ENCODE results near the gene ATP10A.
"Not testable (repeated sequence)": the region's sequence is repeated elsewhere in the genome, so short reads cannot be mapped to it uniquely, and the experiment has no call there.

The ATP10A gene

DNA sequence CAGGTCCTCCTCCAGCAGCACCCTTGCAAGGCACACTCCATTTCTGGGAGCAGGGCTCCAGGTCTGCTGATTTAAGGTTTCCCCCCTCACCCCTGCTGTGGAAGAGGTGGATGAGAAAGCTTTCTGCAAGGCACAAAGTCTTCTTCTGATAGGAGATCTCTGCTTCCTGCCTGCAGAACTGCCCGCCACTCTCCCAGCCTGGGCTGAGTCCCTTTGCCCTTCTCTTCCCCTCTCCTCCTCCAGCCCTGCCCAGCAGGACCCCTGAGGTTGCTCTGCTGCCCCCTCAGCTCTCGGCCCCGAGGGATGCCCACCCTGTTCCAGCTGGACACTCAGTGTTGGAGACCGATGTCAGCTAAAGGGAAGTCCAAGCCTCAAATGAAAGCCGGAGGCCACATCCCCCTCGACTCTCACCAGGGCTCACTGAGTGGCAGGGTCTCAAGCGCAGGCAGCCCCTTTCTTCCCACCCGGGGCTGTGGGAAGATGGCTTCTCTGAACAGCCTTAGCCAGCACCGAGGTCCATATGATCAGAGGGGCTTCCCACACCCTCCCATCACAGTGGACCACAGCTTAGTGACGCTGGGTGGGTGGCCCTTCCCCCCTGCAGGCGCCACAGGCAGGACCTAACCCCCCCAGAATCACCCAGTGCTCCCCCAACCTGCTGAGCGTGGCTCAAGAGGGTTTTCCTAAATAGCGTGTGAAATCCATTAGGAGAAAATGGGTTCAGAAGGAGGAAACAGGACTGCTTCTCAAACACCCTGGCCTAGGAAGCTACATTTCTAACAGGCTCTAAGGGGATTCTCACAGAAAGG, 4.0 kb downstream of the ATP10A start:
- no peak for DNase-seq

DNA sequence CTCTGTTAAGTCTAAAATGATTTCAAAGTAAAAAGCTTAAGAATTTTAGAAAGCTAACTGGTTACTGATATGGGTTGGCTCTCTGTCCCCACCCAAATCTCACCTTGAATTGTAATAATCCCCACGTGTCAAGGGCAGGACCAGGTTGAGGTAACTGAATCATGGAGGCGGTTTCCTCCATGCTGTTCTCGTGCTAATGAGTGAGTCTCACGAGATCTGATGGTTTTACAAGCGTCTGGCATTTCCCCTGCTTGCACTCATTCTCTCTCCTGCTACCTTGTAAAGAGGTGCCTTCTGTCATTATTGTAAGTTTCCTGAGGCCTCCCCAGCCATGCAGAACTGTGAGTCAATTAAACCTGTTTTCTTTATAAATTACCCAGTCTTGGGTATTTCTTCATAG, 7.1 kb downstream of the ATP10A start:
- DNase-seq, result not testable (repeated sequence)

DNA sequence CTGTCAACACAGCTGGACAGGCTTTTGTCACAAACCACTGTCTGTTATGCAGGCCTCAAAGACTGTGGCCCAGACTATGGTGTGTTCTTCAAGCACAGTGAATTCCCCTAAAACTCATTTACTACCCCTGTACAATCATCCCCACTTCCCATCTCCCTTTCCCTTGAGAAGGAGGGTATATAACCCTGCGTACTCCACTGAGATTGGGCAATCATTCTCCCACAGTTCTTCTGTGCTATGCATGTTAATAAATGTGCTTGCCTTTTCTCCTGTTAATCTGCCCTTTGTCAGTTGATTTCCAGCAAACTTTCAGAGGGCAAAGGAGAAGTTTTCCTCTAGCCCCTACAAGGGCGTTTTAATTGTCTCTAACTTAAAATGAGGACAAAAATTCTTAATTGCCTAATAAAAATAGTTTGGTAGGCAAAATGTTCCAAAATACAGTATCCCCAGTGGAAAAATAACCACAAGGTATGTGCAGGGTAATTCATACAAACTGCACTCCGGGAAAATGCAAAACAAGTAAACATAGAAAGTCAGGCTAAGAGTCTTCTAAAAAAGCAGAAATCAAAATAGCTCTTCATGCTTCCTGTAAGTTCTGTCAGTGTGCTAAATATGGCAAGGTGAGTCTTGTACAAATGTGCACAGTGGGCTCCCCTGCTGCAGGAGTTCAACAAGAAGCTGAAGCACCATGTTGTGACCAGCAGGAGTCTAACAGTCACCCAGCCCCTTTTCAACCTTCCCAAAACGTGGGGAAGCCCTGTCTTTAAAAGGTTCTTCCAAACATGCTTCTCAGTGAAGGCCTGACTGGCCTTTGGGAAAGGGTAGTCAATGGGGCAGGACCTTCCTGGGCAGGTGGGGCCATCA, 10.2 kb downstream of the ATP10A start:
- DNase-seq, result no peak

DNA sequence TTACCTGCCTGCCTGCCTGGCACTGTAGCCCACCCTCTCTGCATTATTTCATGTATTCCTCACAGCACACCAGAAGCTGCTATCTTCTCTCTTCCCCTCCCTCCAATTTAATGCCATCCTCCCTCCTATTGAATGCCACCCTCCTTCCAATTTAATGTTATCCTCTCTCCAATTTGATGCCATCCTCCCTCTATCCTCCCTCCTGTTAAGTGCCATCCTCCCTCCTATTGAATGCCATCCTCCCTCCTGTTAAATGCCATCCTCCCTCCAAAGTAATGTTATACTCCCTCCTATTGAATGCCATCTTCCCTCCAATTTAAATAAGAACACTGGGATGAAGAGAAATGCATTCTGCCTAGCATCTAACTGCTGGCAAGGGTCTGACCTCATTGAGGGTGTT, 11.1 kb downstream of the ATP10A start:
- DNase-seq, result no peak

DNA sequence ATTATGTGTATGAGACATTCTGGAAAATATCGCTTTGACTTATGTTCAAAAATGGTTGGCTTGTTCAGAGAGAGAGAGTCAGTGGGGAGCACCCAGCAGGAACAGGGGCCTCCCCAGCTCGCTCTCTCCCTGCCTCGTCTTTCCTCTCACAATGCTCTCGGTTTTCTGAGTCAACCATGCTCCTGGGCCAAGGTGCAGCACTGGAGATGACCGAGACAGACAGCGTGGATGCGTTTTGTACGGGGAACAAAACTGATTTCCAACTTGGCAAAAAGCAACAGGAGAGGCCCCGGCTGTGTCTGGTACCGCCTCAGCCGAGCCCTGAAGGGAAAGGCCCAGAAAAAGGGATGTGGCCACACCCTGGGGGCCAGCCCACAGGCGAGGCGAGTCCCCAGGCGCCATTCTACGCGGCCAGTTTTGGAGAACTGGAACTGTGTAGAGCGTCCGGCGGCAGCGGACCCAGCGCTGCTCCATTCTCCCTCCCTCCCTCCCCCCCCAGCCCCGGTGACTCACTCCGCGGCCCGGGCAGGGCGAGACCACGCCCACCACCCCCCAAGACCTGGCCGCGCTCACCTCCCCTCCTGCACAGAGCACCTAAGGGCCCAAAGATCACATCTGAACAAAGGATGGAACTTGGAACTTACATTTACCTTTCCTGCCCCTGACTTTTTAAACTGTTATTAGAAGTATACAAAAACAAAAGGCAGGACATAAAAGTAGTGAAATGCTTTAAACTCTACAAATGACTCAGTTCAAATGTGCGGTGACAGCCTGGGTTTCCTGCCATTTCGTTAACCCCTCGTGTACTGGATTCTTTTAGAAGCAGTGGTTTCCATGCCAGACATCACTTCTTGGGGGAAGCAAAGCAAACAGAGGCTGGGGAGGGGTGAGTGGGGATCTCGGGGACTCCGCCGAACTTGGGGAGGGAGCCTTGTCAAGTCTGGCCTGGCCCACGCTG, 12.7 kb downstream of the ATP10A start:
- DNase-seq, result no peak

DNA sequence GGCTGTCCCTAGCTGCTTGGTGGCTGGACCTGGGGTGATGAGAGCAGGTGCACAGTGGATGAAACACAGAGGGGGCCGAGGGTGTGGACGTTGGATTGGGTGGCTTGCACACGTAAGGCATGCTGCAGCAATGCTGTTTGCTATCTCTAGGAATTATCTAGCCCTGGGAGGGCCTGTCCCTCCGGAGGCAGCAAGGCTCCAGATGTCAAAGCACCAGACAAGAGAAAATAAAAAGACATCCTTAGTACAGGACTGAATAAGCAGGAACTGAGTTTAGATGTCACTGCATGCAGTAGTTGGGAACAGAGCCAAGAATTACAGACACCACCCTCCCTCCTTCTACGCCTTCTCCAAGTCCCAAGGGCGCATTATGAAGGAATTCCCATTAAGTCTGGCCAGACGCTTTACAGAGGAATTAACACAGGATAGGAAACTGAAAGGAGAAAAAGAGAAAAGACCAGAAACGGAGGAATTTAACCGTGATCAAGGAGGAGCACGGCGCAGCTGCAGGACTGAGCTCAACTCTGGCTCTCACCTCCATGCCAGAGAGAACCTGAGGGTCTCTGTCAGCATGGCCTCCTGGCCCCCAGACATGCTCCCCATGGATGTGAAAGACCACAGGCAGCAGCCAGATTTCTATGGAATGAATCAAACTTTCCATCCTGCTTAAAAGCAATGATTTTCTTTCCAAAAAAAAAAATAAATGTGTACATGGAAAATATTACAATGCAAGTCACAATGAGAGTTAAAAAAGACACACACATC, 13.8 kb downstream of the ATP10A start:
- no peak for DNase-seq

DNA sequence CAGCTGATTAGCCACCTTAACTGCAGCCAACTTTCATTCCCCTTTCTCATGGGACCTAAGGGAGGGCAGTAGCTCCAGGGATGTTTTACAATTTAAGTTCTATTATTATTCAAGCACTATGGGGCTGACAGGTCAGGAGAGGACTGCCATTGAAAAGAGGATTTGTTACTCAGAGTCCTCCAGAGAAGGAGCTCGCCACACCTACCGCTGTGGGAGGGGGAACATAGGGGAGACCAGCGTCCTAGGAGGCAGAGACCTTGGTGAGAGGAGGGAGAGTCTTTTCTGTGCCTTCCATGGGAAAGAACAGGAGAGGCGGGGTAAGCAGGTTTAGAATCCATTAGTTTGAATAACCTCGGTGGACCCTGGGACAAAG, 14.4 kb downstream of the ATP10A start:
- DNase-seq, result no peak

DNA sequence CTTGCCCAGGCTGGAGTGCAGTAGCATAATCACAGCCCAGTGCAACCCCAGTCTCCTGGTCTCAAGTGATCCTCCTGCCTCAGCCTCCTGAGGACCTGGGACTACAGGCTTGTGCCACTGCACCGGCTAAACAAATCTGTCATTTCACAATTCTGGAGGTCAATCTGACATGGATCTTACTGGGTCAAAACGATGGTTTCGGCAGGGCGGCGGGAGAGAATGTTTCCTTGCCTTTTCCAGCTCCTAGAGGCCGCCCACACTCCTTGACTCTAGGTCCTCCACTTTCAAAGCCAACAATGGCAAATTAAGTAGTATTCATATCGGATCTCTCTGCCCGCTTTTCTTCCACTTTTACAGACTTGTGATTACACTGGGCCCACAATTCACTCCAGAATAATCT, 14.8 kb downstream of the ATP10A start:
- DNase-seq, result no peak

DNA sequence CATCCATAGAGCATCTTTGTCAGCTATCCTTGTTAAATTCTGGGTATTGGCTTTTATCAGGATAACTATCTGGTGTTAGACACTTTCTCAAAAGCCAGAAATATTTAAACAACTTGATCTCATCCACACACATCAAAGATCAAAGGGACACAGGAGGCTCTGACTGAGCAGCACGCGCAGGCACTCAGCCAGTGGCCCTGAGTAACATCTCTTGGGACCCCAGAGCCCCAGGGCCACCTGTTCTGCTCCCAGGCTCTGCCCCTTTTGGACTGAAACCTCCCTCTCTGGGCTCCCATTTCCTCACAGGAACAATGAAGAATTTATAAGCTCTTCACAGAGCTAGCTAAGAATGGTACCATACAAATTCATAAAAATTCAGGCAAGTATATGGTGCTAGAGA, 16.1 kb downstream of the ATP10A start:
- no peak for DNase-seq

DNA sequence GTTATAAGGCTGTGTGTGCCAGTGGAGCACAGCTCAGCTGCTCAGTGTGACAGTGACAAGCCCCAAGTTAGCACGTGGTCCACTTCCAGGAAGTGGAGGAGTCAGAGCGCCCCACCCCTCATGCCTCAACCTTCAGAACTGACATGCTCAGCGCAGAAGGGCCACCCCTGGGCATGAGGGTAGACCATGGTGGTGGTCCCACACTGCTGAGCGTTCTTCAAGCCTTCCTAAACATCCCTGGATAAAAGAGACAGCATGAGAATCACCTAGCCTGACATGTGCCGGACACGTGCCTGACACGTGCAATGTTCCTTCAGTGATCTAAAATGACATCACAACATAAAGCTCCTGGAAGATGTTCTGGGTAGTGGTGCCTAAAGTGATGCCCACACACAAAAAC, 16.8 kb downstream of the ATP10A start:
- DNase-seq, result no peak

DNA sequence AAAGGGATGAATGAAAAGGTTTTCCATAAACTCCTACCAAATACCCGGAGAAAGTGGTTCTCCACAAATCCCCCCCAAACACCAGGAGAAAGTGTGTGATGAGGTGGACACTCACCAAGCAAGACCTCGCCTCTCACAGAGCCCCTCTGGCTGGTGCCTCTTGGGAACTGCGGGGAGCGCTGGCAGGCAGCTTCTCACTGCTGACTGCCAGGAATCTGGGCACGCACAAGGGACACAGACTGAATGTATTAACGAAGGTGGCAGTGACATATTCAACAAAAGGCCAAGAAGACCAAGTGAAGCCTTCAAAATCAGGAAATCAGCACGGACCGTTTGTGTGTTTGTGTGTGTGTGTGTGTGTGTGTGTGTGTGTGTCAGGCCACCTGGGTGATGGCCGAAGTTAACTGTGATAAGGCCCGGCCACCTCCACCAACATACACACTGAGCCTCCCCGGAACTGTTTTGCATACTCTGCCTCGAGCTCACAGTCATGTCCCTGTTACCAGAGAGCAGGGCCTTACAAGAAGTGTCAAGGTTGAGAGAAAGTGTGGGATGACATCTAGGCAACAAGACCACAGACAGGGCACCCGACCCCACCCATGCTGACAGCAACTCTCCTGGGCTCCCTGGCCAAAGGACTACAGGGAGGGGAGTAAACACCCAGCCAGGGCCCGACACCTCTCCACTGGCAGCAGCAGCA, 18.0 kb downstream of the ATP10A start:
- no peak for DNase-seq

DNA sequence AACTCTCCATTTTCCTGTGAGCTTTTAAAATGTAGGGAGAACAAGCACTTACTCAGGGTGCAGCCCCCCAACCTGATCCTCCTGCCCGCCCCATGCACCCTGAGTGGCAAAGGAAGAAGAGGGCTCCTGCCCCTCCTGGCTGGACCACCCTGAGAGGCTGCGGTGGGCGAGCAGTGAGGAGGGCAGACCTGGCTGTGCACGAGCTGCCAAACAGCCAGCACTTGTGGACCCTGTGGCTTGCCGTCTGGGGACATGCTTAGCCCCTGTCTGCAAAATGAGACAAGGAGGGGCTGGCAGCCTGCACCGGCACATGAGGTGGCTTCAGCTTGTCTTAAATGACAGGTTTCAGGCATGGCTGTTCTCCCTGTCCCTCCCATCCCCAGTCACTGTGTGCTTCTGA, 18.6 kb downstream of the ATP10A start:
- no peak for DNase-seq

DNA sequence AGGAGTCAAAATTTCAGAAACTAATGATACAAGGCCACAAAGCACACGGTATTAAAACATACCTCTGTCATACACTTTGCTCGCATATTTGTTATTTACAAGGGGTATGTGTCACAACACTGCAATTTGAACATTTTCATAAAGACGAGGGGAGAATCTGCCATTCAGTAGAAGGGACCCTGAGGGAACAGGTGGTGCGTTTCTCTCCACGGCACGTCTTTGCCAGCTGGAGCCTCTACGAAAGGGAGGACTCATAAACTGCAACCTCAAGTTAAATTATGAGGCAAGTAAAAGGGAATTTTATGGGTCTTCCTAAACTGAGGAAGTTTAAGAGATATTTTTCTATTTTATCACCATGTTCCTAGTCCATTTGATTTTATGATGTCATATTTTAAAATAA, 19.1 kb downstream of the ATP10A start:
- DNase-seq, result no peak

DNA sequence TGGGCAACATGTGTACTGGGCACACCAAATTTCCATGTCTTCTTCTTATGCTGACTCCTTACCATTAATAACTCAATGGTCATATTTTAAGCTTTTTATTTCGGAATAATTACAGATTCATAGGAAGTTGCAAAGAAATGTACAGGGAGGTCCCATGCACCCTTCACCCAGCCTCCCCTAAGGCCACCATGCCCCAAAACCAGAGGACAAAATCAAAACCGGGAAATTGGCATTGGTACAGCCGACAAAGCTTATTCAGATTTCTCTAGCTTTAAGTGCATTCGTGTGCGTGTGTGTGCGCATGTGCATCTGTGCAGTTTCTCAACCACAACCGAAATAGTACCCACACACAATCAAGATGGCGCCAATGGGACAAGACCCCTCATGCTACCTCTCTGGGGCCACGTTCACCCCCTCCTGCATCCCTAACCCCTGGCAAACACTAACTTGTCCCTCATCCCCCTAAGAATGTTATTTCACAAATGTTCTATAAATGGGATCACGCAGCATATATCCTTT, 23.4 kb downstream of the ATP10A start:
- DNase-seq, result no peak

DNA sequence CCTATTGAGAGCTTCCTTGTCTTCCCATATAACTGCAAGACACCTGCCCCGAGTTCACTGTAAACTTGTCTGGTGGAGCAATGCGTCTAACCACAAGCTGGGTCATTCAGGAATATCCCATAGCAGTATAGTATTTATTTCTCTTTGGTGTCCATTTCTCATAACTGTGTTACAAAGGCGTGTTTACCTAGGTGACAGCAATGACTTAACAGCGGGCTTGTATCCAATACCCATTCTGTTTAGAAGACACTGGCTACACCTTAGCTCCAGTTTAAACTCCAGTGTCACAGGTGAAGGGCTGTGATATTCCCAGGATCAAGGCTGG, 24.3 kb downstream of the ATP10A start:
- no peak for DNase-seq

DNA sequence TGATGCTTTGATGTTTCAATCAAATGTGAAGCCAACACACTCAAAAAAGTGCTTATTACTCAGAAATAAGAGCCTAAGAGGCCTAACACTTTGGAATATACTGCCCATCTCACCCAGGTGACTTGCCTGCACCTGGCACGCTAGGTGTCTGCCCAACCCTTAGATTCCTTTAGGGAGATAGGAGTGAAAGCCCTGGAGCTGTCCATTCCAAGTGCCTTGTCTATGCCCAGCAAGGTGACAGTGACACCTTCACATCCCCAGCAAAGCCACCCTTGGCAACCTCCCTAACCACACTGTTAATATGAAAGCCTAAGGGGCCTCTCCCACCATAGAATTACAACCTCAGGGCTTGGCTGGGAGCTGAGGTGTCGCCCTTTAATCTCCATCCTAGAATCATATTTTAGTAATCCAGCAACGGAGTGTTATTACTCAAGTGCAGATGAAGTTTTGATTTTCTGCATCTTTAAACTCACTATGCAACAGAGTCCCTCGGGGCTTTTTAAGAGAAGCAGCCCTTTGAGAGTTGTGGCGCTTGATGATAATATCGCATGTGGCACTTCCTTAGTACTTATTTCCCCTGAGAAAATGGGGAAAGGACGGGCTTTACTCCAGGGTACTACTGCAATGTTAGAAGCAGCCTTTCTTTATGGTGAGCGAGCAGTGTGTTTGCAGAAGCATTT, 24.8 kb downstream of the ATP10A start:
- no peak for DNase-seq

DNA sequence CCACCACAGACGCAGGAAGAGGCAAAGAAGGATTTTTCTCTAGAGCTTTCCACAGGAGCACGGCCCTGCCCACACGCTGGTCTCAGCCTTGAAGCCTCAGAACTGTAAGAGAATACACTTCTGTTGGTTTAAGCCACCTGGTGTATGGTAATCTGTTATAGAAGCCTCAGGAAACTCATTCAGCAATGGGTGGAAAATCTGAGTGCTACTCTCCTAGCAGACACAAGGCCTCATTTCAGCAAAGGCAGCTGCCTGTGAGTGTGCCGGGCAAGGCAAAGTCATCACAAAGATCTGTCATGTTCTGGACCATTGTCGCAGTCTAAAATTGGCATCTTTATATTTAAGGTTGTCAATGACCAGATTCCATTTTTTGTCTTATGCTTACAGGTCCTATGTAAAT, 31.0 kb downstream of the ATP10A start:
- no peak for DNase-seq

DNA sequence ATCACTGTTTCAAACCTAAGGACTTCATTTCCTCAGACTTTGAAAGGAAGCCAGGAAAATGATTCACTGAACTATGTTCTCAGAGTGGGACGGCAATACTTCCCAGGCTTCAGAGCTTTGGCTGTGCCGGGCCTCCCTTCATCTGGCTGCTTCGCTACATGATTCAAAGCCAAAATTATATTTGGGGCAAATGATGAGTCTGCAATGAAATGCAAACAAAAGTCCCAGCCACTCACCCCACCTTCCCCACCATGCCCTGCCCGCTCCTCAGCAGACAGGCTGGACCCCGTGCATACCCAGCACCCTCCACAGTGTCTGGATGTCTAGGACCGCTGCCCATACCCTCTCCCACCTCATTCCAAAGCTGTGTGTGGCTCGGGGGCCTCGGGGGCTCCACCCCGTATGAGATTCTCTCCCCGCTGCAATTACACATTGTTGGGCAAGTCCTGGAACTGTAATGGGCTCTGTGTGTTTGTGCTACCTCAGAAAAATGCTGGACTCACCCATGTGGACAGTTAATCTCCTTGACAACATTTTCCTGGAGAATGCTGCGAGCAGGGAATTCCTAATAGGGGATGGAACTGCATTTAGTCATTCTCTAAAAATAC, 32.2 kb downstream of the ATP10A start:
- DNase-seq, result no peak

DNA sequence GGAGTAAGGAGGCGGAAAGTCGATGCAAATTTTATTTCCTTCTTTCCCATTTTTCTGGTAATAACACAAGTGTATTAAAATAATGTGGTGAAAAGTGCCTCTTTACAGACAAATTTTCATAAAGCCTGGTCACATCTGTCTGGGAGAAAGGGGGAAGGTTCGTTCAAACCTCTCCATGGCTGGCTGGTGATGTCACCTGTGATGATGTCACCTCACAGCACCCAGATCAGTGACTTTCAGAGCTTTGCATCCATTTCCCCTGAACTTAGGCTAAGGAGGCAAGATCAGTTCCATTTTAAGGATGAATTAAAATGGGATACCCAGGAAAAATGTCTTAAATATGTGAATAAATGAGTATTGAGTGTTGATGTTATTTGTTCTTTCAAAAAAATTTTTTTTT, 34.1 kb downstream of the ATP10A start:
- DNase-seq, result no peak

DNA sequence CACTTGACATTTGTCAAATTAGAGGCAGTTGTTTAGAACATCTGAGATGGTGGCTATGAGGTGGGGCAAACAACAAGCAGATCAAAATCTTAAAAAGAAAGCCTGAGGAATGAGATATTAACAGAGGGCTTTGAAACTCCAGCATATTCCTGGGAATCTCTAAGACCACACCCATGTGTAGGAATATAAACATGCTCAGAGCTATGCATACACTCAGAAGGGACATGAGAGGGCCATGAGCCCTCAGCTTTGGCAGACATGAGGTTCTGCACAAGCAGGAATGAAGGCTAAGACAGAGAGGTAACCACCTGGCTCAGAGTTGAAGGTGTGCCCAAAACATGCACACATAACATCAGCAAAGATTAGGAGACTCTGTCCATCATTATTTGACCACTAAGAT, 37.9 kb downstream of the ATP10A start:
- no peak for DNase-seq

DNA sequence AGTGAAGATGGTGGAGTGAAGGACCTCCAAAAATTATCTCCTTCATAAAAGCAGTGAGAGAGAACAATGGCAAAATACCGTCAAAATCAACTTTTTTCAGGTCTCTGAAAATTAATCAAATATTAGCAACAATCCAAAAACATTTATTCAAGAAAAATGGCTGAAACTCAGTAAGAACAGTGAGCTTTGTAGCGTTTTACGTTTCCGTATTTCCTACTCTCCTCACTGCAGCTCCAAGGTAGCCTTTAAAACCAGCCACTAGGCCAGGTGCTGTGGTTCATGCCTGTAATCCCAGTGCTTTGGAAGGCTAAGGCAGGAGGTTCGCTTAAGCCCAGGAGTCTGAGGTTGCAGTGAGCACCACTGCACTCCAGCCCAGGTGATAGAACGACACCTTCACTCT, 38.5 kb downstream of the ATP10A start:
- DNase-seq, result no peak

All from NCI-H510A (cell line).